ENCODE measurements around the gene NAT10. TPM values are rescaled to one million over a fixed set of nuclear protein-coding genes. Genes with fewer than 3 reads are reported as not detected.

Gene NAT10
- total RNA-seq, 1 experiment from 2014 or later = 48.7 TPM

DNA sequence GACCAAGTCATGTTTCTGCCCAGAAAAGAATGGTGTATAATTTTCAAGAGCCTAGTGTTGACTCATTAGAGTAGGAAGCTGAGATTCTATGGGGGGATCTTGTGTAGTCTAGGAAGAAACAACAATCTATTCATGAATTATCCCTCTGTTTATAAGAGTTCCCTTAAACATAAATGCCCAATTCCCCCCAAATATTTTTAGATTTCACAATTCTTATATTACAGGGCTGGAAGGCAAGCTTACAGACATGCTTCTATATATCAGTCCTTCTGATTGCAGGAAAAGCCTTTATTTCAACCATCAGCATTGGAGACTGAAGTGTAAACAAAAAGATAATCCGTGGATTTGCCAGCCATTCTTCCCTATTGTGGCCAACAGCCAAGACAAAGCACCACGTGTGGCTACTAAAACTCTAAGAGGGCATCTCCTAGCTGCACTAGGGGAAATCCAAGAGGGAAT, 71.4 kb downstream of the NAT10 start:
- intact Hi-C loops (cut with micrococcal nuclease) = loop anchor here (10.0 kb wide), 1 partner anchor 88 kb away; no protein-coding TSS in a partner anchor
- Histone ChIP-seq H3K36me3 (ENCODE audit: low read depth, low read length) (no peaks in the 10 kb centered on the region), H3K27me3 (ENCODE audit: low read length) (no peaks in the 10 kb centered on the region), H3F3A (ENCODE audit: low read length, unreplicated experiment) (no peaks in the 10 kb centered on the region), H2AFZ (ENCODE audit: low read length) (no peak overlapping the region), H3K9ac (ENCODE audit: low read length) (no peak overlapping the region), H4K20me1 (ENCODE audit: low read length) (no peaks in the 10 kb centered on the region), H3K4me3 (ENCODE audit: low read length) (no peak overlapping the region), H3K9me2 (replicated peaks; ENCODE audit: low read length) (no peaks in the 10 kb centered on the region), H3K9me3 (ENCODE audit: low read length) (no peaks in the 10 kb centered on the region), H3K4me1 (ENCODE audit: insufficient read depth, low read length) (peaks cover 11% of the 10 kb centered on the region; the same call in 1 of the 2 replicates), H3K4me2 (ENCODE audit: low read length) (no peak overlapping the region), H3K27ac (ENCODE audit: low read length) (no peak overlapping the region), H3K79me2 (ENCODE audit: low read length) (no peaks in the 10 kb centered on the region)
- TF ChIP-seq, protein P1, sequence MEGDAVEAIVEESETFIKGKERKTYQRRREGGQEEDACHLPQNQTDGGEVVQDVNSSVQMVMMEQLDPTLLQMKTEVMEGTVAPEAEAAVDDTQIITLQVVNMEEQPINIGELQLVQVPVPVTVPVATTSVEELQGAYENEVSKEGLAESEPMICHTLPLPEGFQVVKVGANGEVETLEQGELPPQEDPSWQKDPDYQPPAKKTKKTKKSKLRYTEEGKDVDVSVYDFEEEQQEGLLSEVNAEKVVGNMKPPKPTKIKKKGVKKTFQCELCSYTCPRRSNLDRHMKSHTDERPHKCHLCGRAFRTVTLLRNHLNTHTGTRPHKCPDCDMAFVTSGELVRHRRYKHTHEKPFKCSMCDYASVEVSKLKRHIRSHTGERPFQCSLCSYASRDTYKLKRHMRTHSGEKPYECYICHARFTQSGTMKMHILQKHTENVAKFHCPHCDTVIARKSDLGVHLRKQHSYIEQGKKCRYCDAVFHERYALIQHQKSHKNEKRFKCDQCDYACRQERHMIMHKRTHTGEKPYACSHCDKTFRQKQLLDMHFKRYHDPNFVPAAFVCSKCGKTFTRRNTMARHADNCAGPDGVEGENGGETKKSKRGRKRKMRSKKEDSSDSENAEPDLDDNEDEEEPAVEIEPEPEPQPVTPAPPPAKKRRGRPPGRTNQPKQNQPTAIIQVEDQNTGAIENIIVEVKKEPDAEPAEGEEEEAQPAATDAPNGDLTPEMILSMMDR (conservative IDR thresholded peaks at IDR 0.05; ENCODE audit: low read depth, low read length) = no peak
- TF ChIP-seq EZH2phosphoT487 (IDR thresholded peaks at IDR 0.05; ENCODE audit: borderline replicate concordance, low read length) (no peak), EZH2 (IDR thresholded peaks at IDR 0.05; ENCODE audit: low read length, unreplicated experiment) (no peak)
- ATAC-seq (no peak), DNase-seq (no peak)
- no TSS peak for BruUV-seq (replicated peaks)
- CTCF ChIA-PET = no interaction called here
- POLR2A ChIA-PET (ENCODE audit: unreplicated experiment) = no interaction called here

DNA sequence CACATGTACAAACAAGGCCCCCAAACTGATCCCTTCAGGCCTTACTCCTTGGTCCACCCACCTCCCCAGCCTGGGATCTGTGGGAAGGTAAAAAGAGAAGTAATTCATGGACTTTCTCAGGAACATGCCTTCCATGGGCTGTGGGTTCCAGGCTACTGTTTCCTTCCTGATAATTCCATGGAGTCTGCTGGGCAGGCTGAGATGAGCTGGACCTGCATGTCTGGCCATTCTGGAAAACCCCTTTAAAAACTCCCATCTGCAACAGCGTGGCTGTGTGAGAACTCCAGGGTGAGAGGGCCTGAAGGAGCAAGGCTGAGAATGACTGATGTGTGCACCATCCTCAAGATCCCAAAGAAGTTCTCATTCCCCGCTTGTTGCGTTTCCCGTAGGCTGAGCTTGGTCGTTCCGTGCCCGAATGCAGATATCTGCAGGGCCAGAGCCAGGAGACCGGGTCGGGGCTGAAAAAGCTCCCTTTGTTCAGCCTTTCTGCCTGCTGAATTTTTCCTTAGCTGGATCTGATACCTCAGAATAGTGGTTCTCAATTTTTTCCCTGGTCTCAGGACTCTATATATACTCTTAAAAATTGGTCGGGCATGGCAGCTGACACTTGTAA, 72.9 kb downstream of the NAT10 start:
- H3K36me3 ChIP-seq (ENCODE audit: low read depth, low read length) = no peaks in the 10 kb centered on the region
- no peaks in the 10 kb centered on the region for H3K79me2 ChIP-seq (ENCODE audit: low read length)
- no peaks in the 10 kb centered on the region for H3K27me3 ChIP-seq (ENCODE audit: low read length)
- TF ChIP-seq, protein P1 (conservative IDR thresholded peaks at IDR 0.05; ENCODE audit: low read depth, low read length) = no peak
- TF ChIP-seq EZH2phosphoT487 (IDR thresholded peaks at IDR 0.05; ENCODE audit: borderline replicate concordance, low read length) = no peak
- no peak for TF ChIP-seq EZH2 (IDR thresholded peaks at IDR 0.05; ENCODE audit: low read length, unreplicated experiment)
- ChIA-PET CTCF (no interaction called here), POLR2A (ENCODE audit: unreplicated experiment) (interaction anchor here (0.5 to 0.6 kb wide), 2 partner anchors 180 to 291 kb away, joined by 4 to 13 read pairs; no protein-coding TSS in a partner anchor)
- H3K9me3 ChIP-seq (ENCODE audit: low read length) = no peaks in the 10 kb centered on the region
- no peak overlapping the region for H3K27ac ChIP-seq (ENCODE audit: low read length)
- no peak overlapping the region for H3K4me3 ChIP-seq (ENCODE audit: low read length)
- H3K4me1 ChIP-seq (ENCODE audit: insufficient read depth, low read length) = peaks cover 11% of the 10 kb centered on the region; the same call in 1 of the 2 replicates
- ATAC-seq (no peak), DNase-seq (no peak)
- H3K4me2 ChIP-seq (ENCODE audit: low read length) = no peak overlapping the region
- intact Hi-C loops (cut with micrococcal nuclease) = loop anchor here (10.0 kb wide), 1 partner anchor 86 kb away; no protein-coding TSS in a partner anchor
- H3F3A ChIP-seq (ENCODE audit: low read length, unreplicated experiment) = no peaks in the 10 kb centered on the region
- H2AFZ ChIP-seq (ENCODE audit: low read length) = no peak overlapping the region
- H3K9ac ChIP-seq (ENCODE audit: low read length) = no peak overlapping the region
- no peaks in the 10 kb centered on the region for H3K9me2 ChIP-seq (replicated peaks; ENCODE audit: low read length)
- no peaks in the 10 kb centered on the region for H4K20me1 ChIP-seq (ENCODE audit: low read length)
- BruUV-seq (replicated peaks) = no TSS peak
